ENCODE data around the gene CCDC91.

GRCh38 chr12:28313631-28314030 is 123.4 kb downstream of the CCDC91 start:
- TF ChIP-seq CTCF (IDR thresholded peaks at IDR 0.05) (no peak), POLR2A (IDR thresholded peaks at IDR 0.05) (no peak)
